Neural cell (in vitro differentiated cells): Measurements from ENCODE around the gene LDLRAD4.

Experiments
- CTCF ChIP-seq: fragments of 450-650 bp; IDR thresholded peaks from 2 replicates; pipeline ENCODE4 v1.5.1; 2014; ENCODE audit warnings: antibody characterized with exemption, mild to moderate bottlenecking, moderate library complexity; ENCODE audit not compliant: poor library complexity, severe bottlenecking
- EP300 ChIP-seq: fragments of 450-650 bp; conservative IDR thresholded peaks from 2 replicates; pipeline ENCODE4 v1.6.1; 2014; ENCODE audit warnings: antibody characterized with exemption, mild to moderate bottlenecking, moderate library complexity; ENCODE audit not compliant: poor library complexity, severe bottlenecking
- EZH2 ChIP-seq: fragments of 200-600, 300-800 bp; shearing (Covaris generic), sonication (generic); IDR thresholded peaks from 2 replicates; pipeline ENCODE4 v1.6.1; 2014; ENCODE audit warnings: antibody characterized with exemption, low read length, borderline replicate concordance, mild to moderate bottlenecking; ENCODE audit not compliant: insufficient read depth, poor library complexity, severe bottlenecking
- RAD21 ChIP-seq: fragments of 450-650 bp; conservative IDR thresholded peaks from 2 replicates; pipeline ENCODE4 v1.6.1; 2014; ENCODE audit warnings: antibody characterized with exemption, mild to moderate bottlenecking, moderate library complexity
- SMC3 ChIP-seq: fragments of 450-650 bp; conservative IDR thresholded peaks from 2 replicates; pipeline ENCODE4 v1.6.1; 2014; ENCODE audit warnings: antibody characterized with exemption, mild to moderate bottlenecking, moderate library complexity; ENCODE audit not compliant: poor library complexity

GRCh38 chr18:13397504-13398163 lies 179.1 kb downstream of the LDLRAD4 start:
- TF ChIP-seq CTCF (no peak), EZH2 (no peak), SMC3 (no peak), EP300 (no peak), RAD21 (no peak)
